GM21447 (cell line): ENCODE data around the gene ANKMY2.

Experiments
- ATAC-seq: cut with Tn5 transposase; IDR thresholded peaks from one replicate; pipeline ENCODE4 v1.9.1; 2021; ENCODE audit not compliant: unreplicated experiment

ANKMY2 gene

GRCh38 chr7:16583834-16584233, 61.7 kb downstream of the ANKMY2 start:
- no peak for ATAC-seq

- no peak for ATAC-seq
Observed at GRCh38 chr7:16581286-16581685, 64.3 kb downstream of the ANKMY2 start.

- no peak for ATAC-seq
Observed at GRCh38 chr7:16579216-16579615, 66.3 kb downstream of the ANKMY2 start.

- ATAC-seq = no peak
Observed at GRCh38 chr7:16571941-16572340, 73.6 kb downstream of the ANKMY2 start.

- ATAC-seq = peak; percentile 72
Observed at GRCh38 chr7:16564909-16565426, 80.6 kb downstream of the ANKMY2 start.

- no peak for ATAC-seq
Observed at GRCh38 chr7:16564023-16564380, 81.6 kb downstream of the ANKMY2 start.

- peak; percentile 81 for ATAC-seq
Observed at GRCh38 chr7:16563281-16564022, 82.1 kb downstream of the ANKMY2 start.

GRCh38 chr7:16562456-16563220, 82.9 kb downstream of the ANKMY2 start:
- ATAC-seq = no peak

GRCh38 chr7:16561943-16562342, 83.6 kb downstream of the ANKMY2 start:
- ATAC-seq = no peak

- ATAC-seq = no peak
Observed at GRCh38 chr7:16559497-16560179, 85.9 kb downstream of the ANKMY2 start.

GRCh38 chr7:16558761-16559302, 86.7 kb downstream of the ANKMY2 start:
- ATAC-seq = no peak

GRCh38 chr7:16556359-16556758, 89.2 kb downstream of the ANKMY2 start:
- no peak for ATAC-seq

GRCh38 chr7:16554518-16555236, 90.9 kb downstream of the ANKMY2 start:
- no peak for ATAC-seq

- ATAC-seq = no peak
Observed at GRCh38 chr7:16550671-16551070, 94.9 kb downstream of the ANKMY2 start.
